DND-41 (cell line): Measurements from ENCODE around the gene EVPLL.

Experiments
- EZH2 ChIP-seq: IDR thresholded peaks from 3 replicates; pipeline ENCODE4 v1.6.1; 2012; ENCODE audit warnings: borderline replicate concordance, low read depth, mild to moderate bottlenecking, moderate library complexity, low read length, inconsistent platforms; ENCODE audit not compliant: severe bottlenecking
- TF ChIP-seq, protein P1 (sequence below): IDR thresholded peaks from 2 replicates; pipeline ENCODE4 v1.5.1; 2012; ENCODE audit warnings: borderline replicate concordance, low read length, moderate library complexity, mild to moderate bottlenecking; ENCODE audit not compliant: poor library complexity, severe bottlenecking; ENCODE audit errors: extremely low read depth

DNA sequence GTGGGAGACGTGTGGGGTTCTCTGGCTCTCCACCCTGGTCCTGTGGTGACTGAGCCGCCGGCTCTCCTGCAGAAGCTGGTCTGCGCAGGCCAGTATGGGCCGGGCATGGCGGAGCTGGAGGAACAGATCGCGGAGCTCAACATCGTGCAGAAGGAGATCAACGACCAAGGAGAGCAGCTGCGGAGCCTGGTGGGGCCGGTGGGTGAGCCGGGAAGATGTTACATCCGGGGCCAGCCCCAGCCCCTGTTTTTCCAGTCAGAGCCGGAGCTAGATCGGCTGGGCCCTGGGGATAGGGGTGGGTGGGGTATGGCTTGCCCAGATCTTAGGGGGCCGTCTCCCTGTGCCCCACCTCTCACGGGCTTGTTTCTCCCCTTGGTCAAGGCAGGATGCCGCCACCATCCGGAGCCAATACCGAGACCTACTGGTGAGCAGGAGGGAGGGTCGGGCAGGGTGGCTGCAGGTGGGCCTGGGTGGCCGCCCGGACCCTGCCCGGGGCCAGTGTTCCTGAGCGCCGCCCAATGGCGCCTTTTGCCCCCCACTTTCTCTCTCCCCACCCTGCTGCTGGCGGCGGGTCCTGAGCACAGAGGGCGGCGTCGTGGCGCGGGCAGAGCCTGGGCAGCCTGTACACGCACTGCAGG lies 5.0 kb downstream of the EVPLL start:
- TF ChIP-seq, protein P1, sequence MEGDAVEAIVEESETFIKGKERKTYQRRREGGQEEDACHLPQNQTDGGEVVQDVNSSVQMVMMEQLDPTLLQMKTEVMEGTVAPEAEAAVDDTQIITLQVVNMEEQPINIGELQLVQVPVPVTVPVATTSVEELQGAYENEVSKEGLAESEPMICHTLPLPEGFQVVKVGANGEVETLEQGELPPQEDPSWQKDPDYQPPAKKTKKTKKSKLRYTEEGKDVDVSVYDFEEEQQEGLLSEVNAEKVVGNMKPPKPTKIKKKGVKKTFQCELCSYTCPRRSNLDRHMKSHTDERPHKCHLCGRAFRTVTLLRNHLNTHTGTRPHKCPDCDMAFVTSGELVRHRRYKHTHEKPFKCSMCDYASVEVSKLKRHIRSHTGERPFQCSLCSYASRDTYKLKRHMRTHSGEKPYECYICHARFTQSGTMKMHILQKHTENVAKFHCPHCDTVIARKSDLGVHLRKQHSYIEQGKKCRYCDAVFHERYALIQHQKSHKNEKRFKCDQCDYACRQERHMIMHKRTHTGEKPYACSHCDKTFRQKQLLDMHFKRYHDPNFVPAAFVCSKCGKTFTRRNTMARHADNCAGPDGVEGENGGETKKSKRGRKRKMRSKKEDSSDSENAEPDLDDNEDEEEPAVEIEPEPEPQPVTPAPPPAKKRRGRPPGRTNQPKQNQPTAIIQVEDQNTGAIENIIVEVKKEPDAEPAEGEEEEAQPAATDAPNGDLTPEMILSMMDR: no peak
- no peak for TF ChIP-seq EZH2
